HG03565 (cell line): Measurements from ENCODE around the gene RND1.
A peak's percentile ranks its signal among the peaks of the same experiment; 100 is the strongest.
"Not testable (repeated sequence)": the region's sequence is repeated elsewhere in the genome, so short reads cannot be mapped to it uniquely, and the experiment has no call there.

Source experiments
- ATAC-seq: cut with Tn5 transposase; IDR thresholded peaks from one replicate; pipeline ENCODE4 v1.9.1; 2021; ENCODE audit warnings: mild to moderate bottlenecking, moderate library complexity; ENCODE audit not compliant: unreplicated experiment

The RND1 gene

DNA sequence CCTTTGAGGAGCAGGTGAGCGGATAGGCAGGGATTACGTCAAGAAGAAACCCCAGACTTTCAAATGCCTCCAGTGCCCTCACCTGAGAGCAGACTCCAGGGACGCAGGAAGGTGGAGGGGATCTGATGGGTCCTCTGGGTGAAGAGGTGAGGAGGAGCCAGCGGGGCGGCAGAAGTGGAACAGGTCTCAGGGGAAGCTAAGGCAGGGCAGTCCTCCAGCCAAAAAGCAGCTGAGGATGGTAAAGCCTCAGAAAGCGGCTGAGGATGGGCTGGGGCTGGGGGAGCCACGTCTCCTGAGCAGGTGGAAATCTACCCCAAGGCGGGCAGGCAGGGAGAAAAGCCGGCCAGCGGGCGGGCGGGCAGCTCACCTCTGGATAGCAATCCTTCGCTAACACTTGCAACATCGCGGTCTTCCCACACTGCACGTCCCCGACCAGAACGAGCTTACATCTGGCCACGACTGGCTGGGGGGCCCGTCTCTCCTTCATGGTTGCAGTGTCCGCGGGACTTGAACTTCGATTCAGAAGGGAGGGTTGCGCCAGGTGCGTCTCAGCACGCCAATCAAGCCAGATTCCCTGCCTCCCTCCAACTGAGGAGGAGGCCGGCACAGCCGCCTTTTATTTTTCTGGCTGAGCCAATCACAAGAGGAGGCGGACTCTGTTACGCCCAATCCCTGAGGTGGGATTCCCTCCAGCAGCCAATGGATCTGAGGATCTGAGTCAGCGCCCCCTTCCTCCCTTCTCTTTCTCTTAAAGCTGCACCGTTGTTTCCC, at the start of gene RND1:
Gene RND1, minus strand, starts transcription at position 590 of the 771 bp plus-strand sequence. Its CDS starts 103 bp downstream, at position 487.
- peak; percentile 89 for ATAC-seq

DNA sequence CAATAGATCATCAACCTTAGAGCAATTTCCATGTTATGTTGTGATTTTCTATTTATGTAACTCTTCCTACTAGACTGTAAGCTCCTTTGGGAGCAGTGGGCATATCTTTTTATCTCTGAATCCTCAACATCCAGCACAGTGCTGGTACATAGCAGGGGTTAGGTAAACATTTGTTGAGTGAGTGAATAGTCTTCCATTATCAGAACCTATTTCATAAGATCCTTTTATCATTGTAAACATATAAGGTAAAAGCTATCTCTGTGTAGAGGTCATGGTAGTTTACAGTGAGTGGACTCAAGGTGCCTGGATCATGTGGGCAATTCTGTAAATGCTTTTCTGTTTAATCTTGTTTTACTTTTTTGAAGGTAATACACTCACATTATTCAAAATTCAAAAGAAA, 44.5 kb upstream of the RND1 start:
- ATAC-seq = no peak

DNA sequence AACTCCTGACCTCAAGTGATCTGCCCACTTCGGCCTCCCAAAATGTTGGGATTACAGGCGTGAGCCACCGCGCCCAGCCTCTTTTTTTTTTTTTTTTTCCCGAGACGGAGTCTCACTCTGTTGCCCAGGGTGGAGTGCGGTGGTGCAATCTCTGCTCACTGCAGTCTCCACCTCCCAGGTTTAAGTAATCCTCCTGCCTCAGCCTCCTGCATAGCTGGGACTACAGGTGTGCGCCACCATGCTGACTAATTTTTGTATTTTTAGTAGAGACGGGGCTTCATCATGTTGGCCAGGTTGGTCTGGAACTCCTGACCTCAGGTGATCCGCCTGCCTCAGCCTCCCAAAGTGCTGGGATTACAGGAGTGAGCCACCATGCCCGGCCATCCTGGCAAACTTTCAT, 44.0 kb upstream of the RND1 start:
- ATAC-seq = not testable (repeated sequence)

DNA sequence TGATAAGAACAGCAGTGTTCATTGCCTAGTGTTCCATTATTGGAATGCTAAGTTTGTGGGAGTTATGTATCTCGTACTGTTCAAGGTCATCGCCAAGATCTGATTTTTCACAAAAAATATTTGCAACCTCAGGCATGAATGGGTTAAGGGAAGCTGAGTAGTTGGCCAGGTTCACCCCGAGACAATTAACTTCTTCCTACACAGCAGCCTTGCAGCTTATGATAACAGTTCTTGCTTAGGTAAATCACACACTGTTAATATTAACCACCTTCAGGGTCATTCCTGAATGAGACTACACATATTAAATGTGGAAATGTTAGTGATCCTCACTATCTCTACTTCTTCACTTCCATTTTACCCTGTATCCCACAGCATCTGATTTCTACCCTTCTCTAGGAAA, 41.6 kb upstream of the RND1 start:
- ATAC-seq = no peak

DNA sequence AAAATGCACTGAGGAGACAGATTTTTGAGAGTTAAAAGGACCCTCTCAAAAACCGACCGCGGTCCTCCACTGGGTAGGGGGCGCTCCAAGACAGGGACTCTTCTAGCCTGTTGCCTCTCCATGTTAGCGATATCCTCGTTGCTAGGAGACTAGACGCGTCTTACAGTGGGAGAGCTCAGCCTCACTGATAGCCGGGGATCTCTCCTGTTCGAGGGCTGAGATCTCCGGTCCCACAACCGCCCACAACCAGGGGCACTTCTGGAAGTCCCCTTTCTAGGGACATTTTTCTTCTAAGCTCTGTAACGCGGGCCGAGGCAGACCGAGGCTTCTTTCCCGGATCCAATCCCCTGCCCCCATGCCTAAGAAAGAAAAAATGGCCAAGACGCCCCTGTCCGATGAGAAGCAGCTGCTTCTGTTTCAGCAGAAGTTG, 38.3 kb upstream of the RND1 start:
- ATAC-seq = peak; percentile 70

DNA sequence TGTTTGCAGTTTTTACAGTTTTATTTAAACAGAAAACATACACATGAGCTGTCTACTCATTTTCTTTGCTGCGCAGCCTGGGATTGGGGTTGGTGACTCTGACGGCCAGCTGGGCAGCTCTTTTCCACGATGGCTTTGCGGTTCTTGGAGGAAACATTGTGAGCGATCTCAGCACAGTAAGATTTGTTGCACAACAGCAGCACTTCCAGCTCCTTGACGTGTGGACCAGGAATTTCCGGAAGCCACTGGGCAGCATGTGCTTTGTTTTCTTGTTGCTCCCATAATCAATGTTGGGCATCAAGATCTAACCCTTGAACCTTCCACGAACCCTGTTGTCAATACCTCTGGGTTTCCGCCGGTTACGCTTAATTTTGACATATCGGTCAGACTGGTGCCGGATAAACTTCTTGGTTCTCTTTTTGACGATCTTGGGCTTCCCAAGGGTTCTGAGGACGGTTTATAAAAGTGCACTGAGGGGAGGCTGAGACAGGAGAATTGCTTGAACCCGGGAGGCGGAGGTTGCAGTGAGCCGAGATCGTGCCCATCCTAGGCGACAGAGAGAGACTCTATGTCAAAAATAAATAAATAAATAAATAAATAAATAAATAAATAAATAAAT, 37.8 kb upstream of the RND1 start:
- ATAC-seq = no peak

DNA sequence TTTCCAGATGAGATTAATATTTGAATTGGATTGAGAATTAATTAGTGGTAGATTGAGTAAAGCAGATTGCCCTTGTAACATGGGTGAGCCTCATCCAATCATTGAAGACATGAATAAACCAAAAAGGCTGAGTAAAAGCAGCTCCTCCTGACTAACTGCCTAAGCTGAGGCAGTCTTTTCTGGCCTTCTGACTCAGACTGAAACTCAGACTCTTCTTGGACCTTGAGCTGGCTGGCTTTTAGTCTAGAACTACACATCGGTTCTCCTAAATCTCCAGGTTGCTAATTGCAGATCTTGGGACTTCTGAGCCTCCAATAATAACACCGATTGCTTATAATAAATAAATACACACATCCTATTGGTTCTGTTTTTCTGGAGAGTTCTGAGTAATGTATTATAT, 35.6 kb upstream of the RND1 start:
- no peak for ATAC-seq

DNA sequence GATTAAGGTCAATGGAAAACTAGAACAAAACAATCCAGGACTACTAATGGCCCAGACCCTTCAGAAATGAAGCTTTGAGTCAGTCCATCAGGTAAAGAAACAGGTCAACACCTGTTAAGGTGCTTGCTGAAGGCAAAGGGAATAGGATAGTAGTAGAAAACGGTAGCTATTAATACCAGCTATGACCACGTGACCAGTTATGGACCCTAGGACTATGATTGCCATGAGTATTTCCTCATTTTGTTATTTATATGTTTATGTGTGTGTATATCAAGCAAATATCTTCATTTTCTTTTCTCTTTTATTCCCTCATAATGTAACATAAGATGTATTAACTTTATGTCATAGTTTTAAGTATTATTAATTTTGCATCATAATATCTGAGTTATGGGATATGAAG, 34.0 kb upstream of the RND1 start:
- ATAC-seq = no peak

DNA sequence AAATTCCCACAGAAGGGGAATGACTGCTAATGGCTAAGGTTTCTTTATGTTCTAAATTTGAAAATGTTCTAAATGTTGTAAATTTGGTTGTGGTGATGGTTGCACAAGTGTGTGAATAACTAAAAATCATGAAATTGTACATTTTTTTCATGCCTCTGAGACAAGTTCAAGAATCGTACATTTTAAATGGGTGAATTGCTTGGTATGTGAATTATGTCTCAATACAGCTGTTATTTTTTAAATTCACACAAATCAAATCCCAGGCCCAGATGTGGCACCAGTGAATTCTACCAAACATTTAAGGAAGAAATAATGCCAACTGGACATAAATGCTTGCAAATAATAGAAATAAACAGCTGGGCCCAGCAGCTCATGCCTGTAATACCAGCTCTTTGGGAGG, 28.6 kb upstream of the RND1 start:
- no peak for ATAC-seq

DNA sequence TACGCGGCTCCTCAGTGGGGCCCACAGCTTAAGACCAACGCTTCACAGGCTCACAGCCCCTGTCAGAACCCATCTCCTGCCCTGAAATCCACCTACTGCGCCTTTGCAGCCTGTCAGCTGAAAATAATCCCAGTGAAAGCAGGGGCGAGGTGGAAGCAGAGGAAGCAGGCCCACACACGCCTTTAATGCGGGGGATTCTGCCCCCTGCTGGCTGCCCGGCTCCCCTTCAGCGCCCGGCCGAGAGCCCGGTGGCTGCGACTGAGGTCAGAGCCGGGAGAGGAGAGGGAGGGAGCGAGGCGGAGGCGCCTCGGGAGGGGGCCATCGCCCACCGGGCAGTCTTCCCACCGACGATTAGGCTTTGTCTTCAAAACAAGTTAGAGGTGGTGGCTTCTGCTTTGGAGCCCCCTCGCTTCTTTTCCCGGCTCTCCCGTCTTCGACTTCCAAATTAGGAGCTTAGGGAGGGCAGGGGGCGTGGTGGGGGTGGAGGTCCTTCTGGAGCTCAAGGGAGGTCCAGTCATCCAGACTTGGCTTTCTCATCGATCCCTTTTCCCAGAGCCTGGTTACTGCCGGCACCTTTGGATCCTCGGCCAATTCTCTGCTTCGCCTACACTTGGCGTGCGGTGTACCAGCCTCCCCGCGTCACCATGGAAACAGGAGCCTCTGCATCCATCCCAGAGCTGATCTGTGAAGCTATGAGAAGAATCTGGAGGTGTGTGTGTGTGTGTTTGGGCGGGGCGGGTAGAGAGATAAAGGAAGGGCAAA, 25.2 kb upstream of the RND1 start:
- peak; percentile 45 for ATAC-seq

DNA sequence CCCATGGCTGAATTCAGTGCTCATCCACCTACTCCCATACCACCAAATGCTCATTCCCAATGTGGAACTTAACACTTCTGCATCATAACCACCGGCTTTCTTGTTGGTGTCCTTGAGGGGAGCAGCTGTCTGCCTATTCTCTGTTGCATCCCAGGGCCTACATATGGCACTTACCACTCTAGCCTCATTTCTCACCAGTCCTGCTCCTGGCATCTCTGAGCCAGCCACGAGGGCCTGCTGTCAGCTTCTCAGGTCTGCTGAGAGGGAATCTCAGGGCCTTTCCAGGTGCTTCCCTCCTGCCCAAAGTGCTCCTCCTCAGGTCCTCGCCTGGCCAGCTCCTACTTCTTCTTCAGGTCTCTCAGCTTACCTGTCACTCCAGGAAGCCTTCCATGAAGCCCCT, 24.0 kb upstream of the RND1 start:
- ATAC-seq = no peak

DNA sequence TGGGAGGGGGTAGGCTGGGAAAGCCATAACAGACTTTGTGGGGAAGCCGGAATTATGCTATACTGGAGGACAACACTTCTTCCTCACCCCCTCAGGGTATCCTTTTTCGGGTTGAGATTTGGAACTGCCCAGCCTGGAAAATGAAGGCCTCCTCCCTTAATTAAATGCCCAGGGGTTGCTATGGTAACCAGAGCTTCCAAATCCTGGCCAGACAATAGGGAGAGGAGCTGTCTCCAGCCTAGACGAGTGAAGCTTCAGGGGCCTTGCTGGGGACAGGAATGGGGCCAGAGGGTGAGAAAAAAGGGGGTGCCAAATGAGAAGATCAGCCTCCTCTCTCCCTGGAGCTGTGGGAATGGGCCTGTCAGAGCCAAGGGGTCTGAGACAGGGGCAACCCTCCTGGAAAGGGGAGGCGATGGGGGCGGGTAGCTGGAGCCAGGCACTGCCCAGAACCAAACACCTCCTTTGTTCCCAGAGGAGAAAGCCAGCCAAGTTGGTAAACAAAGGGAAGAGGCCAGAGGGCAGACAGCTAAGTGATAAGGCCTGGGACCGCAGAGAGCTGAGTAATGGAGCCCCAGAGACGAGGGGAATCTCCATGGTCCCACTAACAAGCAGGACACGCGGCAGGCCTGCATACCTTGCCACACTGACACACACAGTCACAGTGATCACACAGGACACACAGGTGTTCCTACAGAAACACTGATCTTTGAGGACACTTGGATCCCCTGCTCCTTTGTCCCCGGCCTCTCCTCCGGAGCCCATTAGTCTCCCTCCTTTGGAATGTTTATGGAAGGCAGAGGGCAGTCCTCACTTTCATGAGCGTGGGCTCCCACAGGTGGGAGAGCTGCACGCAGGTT, 17.9 kb upstream of the RND1 start:
- no peak for ATAC-seq

DNA sequence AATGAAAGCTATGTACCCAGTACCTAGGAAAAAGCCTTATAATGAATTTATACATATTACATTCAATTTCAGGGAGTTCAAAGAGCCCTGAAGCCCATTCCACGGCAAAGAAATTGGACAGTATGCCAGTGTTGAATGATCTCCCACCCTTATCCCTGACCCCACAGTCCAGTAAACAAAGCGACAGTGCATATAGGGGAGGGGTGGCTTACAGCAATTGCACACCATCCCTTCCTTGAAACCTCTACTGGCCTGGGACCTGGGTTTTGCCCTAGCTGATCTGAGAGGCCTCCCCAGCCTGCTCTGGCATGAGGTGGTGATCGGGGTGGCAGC, 17.3 kb upstream of the RND1 start:
- ATAC-seq = no peak

DNA sequence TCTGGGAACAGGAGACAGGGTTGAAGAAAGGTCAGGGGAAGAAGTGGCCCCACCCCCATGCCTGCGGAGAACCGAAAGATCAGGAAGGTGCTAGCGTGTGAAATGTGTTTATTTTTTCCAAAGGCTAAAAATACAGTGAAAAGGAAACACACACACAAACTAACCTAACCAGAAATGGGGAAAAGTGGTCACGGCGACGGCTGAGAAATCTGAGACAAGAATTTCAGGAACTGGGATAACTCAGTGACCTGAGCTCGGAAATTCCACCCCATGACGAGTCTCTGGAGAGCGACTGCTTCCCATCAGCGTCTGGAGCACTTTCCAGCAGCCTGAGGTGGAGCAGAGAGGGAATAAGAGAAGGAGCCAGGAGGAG, 16.6 kb upstream of the RND1 start:
- ATAC-seq = no peak

DNA sequence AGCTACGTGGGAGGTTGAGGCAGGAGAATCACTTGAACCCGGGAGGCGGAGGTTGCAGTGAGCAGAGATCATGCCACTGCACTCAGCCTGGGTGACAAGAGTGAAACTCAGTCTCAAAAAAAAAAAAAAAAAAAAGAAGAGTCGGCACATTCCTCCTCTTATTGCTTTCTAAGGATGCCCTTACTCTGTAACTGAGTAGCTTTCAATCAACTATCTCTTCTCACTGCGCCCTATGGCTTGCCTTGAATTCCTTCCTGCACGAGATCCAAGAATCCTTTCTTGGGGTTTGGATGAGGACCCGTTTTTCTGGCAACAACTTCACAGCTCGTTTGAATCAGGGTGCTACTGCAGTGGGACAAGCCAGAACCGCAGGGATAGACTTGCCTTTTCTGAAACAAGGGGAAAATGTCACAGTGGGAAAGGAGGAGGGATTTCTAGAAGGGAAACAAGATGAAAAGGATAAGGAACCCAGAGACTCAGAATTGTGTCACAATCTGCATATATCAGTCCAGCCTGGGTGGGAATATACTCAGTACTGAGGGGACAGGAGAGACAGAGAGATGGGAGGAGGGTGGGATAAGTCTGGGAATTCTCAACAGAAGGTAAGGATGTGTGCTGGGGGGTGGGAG, 16.1 kb upstream of the RND1 start:
- ATAC-seq = no peak

DNA sequence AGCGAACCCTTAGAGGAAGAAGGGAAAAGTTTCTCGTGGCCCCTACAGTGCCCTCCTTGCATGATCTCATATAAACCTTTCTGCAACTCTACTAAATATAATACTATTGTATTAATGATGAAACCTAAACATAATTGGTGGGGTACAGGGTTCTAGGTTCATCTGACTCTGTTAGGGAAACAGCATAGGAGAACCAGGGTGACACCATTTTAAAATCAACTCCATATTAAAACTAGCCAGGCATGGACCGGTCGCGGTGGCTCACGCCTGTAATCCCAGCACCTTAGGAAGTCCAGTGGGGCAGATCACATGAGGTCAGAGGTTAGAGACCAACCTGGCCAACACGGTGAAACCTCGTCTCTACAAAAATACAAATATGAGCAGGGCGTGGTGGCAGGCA, 15.0 kb upstream of the RND1 start:
- ATAC-seq = no peak

DNA sequence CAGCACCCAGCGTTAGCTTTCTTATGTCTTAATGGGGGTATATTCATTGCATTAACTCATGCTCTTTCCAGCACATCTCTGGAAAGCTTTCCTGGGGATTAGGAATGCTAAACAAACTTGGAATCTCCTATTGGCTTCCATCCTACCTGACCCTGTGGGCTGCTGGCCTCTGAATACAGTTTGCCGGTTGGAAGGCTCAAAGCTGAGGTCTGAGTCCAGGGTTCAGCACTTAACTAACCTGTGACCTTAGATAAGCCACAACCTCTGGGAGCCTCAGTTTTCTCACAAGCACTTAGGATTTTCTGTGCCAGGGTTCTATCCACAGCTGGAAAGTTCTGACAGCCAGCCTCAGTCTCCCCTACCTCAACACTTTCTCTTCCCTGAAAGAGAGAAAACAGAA, 12.9 kb upstream of the RND1 start:
- ATAC-seq = no peak

DNA sequence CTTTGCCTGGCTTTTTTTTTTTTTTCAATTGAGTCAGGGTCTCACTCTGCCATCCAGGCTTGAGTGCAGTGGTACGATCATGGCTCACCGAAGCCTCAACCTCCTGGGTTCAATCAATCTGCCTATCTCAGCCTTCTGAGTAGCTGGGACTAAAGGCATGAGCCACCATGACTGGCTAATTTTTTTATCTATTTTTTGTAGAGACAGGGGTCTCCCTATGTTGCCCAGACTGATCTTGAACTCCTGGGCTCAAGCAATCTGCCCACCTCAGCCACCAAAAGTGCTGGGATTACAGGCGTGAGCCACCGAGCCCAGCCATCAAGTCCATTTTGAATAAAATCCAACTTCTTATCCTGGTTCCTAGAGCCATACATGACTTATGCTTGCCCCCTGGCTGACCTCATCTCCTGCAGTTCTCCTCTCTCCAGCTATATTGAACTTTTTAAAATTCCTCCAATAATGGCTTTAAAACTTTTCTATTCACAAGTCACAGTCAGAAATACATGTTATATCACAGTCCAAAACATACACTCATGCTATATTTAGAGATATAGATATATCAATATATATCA, 10.4 kb upstream of the RND1 start:
- no peak for ATAC-seq

DNA sequence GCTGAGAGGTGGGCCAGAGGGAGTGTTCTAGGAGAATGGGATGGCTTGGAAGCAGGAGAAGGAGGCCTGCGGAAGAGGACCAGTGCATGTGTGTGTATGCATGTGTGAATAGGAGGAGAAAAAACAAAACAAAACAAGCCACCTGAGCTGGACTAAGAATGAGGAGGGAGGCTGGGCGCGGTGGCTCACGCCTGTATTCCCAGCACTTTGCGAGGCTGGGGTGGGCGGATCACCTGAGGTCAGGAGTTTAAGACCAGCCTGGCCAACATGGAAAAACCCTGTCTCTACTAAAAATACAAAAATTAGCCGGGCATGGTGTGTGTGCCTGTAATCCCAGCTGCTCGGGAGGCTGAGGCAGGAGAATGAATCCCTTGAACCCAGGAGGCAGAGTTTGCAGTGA, 7.9 kb upstream of the RND1 start:
- ATAC-seq = not testable (repeated sequence)

DNA sequence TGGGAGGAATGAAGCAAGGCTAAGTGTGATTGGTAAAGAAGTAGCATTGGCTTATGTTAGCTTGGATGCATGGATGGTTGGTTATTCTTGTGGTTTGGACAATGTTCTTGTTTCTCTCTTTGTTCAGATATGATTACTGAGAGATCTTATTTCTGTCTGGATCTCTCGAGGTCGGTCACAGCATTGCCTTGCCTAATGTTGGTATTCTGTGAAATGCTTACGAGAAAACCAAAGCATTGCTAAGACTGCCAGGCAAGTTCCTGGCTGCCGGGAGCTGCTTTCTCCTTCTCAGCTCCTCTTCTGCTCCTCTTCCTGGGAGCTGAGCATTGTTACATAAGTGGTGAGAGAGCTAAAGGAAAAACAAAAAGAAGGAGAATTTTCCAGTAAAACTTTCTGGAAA, 7.4 kb upstream of the RND1 start:
- no peak for ATAC-seq
